Inferior parietal cortex (tissue), 1 donor: Measurements from ENCODE around the gene ZDHHC24.

Source experiments
- DNase-seq: peaks from one replicate; pipeline ENCODE4 v3.0.0-alpha.2; 2016; ENCODE audit errors: extremely low spot score

Gene ZDHHC24

DNA sequence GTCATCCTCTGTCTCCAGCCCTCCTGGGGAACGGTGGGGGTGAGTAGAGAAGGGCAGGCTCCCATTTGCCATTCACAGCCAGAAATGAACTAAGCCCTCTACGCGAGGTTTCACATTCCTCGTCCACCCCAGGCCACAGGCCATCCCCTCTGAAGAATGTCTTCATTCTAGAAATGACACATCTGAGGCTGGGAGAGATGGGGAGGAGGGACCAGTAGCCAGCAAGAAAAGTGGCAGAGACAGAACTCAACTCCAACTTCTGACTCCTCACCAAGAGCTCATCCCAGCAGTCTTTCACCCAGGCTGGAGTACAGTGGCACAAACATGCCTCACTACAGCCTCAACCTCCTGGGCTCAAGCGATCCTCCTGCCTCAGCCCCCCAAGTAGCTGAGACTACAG, 19.1 kb upstream of the ZDHHC24 start:
- DNase-seq = no peak

DNA sequence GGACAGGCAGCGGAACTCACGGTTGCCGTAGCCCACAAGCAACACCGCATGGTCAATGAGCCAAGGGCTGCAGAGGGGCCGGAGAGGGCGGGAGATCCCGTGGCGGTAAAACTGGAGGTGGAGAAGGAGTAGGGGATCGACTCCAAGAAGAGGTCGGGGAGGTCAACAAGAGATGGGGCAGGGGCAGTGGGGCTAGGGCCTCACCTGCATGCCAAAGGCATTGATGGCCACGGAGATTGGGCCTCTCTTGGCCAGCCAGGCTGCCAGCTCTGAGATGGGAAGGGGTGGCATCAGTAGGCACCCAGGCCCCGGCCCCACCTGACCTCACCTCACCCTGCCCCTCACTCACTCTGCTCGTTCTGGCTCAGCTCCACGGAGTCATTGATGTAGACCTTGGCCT, 18.7 kb upstream of the ZDHHC24 start:
- DNase-seq = no peak

DNA sequence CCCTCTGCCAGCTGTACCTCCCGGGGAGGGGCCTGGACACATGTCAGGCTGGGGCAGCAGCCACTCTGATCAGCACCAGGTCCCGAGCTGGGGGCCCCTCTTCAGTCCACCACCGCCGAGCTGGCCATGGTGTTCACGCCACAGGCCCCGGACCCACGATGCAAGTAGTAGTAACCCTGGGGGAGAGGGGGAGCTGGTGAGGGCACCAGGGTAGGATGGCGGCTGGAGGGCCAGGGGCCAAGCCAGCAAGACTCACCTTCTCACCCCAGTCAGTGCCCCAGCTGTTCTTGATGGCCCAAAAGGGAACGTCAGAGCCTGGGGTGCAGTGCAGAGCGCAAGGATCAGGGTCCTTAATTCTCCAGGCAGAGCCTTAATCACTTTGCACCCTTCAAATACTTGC, 18.0 kb upstream of the ZDHHC24 start:
- DNase-seq = no peak

DNA sequence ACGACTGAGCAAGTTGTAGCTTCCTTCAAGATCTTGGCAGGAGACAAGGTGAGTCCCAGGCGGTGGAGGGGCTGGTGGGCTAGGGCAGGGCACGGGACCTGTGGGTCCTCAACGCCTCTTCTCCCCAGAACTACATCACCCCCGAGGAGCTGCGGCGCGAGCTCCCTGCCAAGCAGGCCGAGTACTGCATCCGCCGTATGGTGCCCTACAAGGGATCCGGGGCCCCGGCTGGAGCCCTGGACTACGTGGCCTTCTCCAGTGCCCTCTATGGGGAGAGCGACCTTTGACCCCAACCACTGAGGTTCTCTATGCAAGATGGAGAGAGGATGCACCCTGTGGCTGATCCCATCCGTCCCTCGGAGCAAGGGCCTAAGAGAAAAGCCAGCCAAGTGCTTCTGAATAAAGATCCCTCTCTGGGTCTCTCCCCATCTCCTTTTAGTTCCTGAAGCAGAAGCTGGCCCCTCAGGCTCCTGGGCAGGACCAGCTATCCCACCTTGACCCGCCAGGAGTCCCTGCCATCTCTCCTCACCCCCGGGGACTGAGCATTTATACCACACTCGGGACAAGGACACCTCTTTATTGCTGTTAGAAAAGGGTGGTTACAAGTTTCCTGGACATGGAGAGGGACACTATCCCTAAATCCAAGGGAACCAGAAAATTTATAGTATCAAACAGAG, 17.2 kb upstream of the ZDHHC24 start:
- DNase-seq = no peak

DNA sequence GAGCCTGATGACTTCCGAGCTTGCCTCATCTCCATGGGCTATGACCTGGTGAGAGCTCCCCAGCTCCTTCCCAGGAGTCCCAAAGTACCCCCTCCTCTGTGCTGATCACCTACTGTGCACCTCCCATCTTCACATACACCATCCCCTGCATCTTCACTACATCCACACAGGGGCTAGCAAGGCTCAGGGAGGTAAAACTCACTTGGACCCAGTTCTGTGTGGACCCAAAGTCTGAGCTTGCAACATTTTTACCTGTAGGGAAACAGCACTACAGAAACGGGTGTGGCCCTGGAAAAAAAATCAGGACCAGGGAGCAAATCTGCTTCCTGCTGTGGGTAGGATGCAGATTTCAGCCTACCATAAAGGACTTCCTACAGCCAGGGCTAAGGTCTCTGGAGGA, 16.4 kb upstream of the ZDHHC24 start:
- no peak for DNase-seq

DNA sequence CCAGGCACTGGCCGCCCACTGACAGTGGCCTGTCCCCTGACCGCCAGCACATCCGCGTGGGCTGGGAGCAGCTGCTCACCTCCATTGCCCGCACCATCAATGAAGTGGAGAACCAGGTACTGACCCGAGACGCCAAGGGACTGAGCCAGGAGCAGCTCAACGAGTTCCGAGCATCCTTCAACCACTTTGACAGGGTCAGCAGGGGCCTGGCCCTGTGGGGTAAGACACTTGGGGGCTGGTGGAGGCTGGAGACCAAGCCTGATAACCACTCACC, 16.1 kb upstream of the ZDHHC24 start:
- no peak for DNase-seq

DNA sequence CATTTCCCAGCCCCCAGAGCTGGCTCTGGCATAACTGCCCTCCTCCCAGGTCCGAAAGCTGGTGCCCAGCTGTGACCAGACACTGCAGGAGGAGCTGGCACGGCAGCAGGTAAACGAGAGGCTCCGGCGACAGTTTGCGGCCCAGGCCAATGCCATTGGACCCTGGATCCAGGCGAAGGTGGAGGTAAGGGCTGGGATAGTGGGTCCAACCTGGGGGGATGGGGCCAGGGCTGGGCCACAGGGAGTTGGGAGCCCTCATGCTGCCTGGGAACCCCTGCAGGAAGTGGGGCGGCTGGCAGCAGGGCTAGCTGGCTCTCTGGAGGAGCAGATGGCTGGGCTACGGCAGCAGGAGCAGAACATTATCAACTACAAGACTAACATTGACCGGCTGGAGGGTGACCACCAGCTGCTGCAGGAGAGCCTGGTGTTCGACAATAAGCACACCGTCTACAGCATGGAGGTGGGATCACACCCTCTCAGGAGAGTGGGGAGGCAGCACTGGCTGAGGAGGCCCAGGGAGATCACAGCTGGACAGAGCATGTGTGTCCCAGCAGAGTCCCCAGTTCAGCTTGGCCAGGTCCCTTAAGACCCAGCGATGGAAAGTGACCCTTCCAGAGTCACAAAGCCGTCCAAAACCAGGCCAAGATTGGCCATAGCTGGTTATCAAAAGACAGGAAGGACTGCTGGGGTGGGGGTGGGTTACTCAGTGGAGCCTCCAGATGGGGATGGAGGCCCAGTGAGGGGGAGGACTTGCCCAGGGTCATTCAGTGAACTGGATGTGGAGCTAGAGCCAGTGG, 15.5 kb upstream of the ZDHHC24 start:
- DNase-seq = no peak

DNA sequence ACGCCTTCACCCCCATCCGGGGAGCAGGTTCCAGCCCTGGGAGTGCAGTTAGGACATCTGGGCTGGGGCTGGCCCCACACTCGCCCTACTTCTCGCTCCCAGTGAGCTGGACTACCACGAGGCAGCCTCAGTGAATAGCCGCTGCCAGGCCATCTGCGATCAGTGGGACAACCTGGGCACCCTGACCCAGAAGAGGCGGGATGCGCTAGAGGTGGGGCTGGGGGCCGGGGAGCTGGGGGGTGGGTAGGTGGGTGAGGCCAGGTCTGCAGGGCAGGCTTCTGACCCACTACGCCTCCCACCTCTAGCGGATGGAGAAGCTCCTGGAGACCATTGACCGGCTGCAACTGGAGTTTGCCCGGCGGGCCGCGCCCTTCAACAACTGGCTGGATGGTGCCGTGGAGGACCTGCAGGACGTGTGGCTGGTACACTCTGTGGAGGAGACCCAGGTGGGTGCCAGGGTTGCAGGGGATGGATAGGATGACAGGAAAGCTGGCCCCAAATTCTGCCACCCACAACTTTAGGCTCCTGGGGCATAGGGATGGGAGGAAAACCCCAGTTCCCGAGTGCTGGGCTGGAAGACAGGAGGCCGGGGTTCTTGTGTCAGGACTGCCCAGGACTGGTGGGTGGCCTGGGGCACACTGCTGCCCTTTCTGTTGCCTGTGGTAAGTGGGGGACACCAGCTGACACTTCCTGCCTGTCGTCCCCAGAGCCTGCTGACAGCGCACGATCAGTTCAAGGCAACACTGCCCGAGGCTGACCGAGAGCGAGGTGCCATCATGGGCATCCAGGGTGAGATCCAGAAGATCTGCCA, 14.2 kb upstream of the ZDHHC24 start:
- DNase-seq = no peak

DNA sequence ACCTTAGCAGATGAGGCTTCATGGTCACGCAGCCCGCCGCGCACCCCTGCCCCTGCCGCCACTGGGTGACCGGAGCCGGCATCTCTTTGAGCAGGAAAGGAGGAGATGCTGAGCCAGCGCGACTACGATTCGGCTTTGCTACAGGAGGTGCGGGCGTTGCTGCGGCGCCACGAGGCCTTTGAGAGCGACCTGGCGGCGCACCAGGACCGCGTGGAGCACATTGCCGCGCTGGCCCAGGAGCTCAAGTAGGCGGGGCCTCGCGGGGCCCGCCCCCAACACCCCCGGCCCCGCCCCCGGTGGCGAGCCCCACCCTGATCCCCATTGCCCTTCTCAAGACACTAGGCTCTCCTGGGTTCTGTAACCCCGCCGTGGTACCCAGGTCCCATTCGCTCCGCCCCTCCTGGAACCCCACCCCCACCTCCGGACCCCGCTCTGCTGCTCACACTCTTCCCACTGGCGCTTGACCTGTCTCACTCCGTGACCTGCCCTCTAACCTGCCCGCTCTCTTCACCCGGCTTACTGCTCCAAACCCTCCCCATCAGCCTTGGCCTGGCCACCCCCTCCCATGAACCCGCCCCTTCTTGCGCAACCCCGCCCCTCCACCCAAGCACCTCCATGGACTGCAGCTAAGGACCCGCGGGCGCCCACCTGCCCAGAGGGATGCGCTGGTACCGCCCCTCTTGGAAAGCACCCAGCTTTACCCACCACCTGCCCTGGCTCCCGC, 13.5 kb upstream of the ZDHHC24 start:
- DNase-seq = no peak

DNA sequence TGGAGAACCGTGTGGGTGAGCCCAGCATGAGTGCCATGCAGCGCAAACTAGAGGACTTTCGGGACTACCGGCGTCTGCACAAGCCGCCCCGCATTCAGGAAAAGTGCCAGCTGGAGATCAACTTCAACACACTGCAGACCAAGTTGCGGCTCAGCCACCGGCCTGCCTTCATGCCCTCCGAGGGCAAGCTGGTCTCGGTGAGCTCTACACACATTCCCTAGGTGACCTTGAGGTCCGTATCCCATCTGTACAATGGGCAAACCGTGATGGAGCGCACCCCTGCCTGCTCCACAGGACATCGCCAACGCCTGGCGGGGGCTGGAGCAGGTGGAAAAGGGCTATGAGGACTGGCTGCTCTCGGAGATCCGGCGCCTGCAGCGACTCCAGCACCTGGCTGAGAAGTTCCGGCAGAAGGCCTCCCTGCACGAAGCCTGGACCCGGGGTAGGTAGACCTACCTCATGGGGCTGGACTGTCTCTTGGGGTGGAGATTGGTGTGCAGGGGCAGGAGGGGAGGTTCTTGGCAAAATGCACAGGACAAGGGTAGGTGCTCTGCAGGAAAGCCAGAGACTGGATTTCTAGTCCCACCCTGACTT, 12.0 kb upstream of the ZDHHC24 start:
- DNase-seq = no peak

DNA sequence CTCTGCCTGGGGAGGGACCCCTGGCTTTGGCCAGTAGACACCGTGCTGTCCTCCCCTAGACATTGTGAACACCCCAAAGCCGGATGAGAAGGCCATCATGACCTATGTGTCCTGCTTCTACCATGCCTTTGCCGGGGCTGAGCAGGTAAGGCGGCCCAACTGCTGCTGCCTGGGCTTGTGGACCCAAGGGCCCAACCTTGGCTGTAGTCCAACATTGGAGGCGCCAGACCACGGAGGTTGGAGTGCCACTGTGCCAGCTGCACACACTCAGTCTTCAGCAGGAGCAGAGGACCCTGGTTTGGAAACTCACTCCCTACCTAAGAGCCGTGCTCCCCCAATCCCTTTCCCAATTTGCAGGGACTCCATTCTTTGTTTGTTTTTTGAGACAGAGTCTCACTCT, 10.2 kb upstream of the ZDHHC24 start:
- DNase-seq = no peak

DNA sequence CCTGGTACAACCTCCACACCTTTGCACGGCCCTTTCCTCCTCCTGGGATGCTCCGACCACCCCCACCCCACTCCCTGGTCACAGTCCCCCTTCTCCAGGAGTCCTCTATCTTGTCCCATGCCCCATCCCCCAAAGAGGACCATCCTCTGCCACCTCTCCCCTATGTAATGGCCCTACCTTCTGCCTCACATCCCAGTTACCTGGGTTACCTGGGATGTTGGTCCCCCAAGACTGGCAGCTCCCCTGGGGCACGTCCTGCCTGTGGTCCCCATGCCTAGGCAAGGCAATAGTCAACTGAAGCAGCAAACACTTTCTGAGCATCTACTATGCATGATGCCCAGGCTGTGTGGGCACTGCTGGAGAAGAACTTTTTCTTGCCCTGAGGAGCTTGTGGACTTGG, 9.6 kb upstream of the ZDHHC24 start:
- no peak for DNase-seq

DNA sequence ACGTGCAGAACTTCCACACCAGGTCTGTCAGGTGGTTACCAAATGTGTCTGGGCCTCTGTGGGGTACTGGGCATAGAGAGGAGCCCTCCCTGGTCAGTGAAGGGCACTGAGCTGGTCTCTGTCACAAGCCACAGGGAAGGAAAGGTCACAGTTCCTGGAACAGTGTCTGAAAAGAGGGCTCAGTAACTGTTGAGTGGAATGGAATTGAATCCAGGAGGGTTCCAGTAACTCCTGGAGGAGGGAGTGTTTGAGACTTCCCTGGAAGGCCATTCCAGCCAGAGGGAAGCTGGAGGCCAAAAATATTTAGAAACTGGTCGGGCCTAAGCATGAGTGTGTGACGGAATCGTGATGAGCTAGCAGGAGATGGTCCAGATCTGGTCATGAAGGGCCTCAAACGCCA, 8.8 kb upstream of the ZDHHC24 start:
- DNase-seq = no peak

DNA sequence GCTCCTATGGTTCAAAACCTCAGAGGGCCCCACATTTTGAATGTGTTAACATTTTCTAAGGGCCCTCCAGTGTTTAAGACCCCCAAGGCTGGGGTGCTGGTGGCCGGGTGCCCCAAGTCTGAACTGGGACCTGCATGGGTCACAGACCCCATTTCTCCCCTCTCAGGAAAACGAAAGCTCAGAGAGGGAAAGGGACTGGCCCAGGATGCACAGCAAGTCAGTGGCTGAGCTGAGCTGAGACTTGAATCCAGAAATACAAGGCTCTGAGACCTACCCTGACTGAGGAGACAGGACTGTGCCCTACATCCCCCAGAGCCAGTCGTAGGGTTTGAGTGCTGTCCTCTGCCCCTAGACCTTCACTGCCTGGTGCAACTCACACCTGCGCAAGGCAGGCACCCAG, 5.0 kb upstream of the ZDHHC24 start:
- DNase-seq = no peak

DNA sequence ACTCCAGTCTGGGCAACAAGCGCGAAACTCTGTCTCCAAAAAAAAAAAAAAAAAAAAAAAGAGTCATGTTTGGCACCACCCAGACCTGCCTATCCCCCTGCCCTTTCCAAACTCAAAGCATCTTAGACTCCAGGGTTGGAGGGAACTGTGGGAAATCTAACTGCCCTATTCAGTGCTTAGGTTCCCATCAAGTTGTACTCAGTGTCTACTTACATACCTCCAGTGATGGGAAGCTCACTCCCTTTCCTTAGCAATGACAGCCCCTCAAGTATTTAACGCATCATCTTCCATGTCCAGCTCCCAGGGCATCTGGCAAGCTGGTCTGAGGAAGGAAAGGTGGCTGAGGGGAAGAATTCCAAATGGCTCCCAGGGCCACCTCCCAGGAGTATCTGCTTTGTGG, 3.8 kb upstream of the ZDHHC24 start:
- DNase-seq = no peak

DNA sequence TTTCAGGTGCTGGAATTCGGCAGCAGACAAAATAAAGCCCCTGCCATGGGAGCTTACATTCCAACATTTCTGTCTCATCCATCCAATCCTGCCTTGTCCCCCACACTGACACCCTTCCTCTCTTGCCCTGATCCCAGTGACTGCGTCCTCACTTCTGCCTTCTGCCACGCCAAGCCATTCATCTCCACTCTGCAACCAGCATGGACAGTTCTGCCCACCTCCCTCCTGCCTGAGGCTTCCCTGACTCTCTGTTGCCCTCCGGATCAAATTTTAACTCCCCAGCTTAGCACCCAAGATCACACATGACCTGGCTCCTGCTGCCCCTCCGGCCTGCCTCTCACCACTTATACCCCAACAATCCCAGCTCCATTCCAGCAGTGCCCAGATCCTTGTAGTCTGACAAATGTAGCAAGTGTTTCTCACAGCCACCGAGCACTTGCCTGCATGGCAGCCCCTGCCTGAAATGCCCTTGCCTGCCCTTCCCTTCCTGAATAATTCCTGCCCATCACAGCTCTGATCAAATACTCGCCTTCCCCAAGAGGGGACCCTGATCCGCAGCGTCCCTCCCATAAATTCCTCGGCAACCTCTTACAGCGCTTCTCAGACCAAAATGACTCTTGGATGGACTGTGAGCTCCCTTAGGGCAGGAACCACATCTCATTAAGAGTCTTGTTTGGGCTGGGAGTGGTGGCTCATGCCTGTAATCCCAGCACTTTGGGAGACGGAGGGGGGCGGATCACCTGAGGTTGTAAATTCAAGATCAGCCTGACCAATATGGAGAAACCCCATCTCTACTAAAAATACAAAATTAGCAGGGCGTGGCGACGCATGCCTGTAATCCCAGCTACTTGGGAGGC, 3.2 kb upstream of the ZDHHC24 start:
- no peak for DNase-seq

DNA sequence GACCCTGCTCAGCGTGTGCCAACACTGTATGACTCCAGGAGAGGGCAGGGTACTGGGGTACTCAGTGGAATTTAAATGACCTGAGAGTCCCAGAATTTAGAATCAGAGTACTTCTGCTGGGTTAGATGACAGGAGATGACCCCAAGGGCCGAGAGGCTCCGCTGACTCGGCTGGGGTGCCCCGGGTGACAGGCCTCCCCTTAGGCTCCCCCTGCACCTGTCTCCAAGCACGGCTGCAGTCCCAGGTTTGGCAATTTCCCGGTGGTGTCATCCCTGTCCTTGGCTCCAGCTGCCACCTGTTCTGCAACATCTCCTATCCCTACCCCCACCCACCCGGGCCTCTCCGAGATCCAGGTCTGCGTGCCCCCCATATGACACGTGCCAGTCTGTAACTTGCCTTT, 2.2 kb upstream of the ZDHHC24 start:
- DNase-seq = no peak

DNA sequence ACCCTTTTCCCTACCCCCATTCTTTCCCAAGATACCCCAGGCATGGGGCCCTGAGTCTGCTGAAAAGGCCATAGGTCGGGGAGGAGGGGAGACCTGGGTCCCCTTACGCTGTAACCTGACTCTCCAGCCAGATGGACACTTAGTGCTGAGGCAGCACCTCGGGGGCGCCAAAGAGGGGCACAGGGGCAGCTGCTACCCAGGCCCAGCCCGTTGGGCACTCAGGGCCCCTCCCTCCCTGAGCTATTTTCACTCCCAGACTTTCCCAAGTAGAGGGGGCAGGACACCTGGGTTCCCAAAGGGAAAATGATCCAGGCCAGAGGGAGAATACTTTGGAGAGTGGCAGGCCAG, 1.8 kb upstream of the ZDHHC24 start:
- no peak for DNase-seq

DNA sequence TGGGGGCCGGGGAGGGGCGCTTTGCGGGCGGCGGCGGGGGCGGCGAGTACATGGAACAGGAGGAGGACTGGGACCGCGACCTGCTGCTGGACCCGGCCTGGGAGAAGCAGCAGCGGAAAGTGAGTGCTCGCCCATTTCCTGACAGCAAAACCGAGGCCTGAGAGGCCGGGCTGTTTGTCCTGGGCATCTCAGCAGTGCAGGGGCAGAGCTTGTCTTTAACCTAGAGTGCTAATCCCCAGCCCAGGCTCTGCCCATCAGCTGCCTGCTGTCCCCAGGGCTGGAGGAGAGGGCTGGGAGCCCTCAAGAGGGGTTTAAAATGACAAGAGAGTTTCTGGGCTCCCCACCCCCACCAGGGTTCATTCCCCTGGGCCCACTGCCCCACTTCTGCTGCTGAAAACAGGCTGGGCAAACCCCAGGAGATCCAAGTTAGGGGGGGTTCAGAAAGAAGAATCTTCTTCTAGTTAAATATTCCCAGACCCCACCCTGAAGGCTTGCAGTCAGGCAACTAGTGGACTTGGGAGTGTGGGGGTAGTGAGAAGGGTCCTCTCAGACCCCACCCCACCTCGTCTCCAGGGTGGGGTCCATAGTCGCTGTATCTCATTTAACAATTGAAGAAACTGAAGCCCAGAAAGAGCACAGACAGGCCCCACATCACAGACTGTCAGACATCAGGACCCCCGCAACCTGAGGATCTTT, 1.3 kb upstream of the ZDHHC24 start:
- no peak for DNase-seq

DNA sequence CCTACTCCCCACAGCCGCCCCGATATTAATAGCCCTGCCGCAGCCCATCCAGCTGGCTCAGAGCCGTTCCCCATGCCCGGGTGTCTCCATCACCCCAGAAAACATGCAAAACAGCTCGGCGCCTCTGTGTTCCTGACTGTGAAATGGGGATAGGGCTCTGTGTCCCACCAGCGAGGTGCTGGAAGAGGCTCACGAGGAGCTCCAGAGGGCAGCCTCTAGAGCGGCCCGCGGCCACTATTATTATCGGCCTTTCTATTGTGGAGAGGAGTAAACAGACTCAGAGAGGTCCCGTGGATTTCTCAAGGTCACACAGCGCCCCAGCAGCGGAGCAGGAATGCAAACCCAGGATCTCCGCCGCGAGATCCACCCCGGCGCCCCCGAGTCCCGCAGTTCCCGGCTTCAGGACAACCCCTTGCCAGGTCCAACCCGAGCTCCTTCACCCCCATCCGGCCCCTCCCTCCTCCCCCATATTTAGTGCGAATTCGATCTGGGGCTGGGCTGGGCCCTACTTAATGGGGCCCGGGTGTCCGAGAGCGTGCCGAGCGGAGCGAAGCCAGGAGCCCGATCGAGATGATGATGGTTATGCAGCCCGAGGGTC, 619 bp upstream of the ZDHHC24 start, which contains the start of gene ACTN3:
ACTN3 (plus strand) TSS at position 536 of the 598 bp plus-strand sequence; CDS start at position 571, 35 bp downstream.
- DNase-seq = no peak
